Glomerular visceral epithelial cell (primary cell): ENCODE results near the gene MRPL53.
A peak's percentile ranks its signal among the peaks of the same experiment; 100 is the strongest.

Experiments used
- DNase-seq: peaks from one replicate; pipeline ENCODE4 v3.0.0-alpha.2; 2016; ENCODE audit errors: extremely low spot score

The MRPL53 gene

DNA sequence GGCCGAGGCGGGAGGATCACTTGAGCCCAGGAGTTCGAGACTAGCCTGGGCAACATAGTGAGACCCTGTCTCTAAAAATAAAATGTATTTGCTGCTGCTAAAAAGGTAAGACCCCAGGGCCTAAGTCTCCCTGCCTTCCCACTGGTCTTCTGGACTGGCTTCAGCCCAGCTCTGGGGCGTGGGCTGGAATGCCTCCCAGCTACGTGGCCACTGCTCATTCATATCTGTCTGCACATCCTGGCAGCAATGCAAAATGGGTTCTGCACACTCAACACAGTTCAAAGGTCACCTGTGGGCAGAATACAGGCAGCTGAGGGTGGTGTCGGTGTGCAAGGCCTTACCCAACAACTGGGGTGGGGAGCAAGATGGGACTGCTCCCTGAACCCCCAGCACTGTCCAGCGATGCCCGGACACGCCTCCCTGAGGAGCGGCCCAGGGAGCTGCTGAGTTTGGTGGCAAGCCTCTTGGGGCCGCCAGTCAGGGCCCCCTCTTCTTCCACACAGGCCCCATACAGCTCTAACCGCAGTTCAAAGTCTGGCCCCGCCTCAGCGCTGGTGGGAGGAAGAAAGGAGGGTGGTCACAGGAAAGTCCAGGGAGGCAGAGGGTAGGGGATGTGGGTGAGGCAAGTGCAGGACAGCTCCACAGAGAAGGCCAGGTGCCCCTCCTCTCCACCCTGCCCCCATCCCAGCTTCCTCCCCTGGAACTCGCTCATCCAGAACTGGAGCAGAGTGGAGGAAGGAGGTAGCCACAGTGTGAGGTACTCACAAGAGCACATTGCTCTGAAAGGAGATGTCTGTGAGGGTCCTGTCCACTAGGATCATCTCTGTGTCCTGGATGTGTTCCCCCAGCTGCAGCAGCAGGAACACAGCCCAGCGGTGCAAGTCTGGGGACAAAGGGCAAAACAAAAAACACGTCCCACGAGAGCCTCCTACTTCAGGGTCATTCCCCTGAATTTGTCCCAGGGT is 42.7 kb downstream of the MRPL53 start:
- peak; percentile 30 for DNase-seq

GRCh38 chr2:74428675-74429074 is 43.8 kb downstream of the MRPL53 start:
- no peak for DNase-seq

- no peak for DNase-seq
Observed at GRCh38 chr2:74427551-74427950, 44.9 kb downstream of the MRPL53 start.

GRCh38 chr2:74426181-74426758 is 46.2 kb downstream of the MRPL53 start:
- DNase-seq: no peak

GRCh38 chr2:74425523-74425922 is 47.0 kb downstream of the MRPL53 start:
- no peak for DNase-seq

- DNase-seq: no peak
Observed at GRCh38 chr2:74424995-74425406, 47.5 kb downstream of the MRPL53 start.

DNA sequence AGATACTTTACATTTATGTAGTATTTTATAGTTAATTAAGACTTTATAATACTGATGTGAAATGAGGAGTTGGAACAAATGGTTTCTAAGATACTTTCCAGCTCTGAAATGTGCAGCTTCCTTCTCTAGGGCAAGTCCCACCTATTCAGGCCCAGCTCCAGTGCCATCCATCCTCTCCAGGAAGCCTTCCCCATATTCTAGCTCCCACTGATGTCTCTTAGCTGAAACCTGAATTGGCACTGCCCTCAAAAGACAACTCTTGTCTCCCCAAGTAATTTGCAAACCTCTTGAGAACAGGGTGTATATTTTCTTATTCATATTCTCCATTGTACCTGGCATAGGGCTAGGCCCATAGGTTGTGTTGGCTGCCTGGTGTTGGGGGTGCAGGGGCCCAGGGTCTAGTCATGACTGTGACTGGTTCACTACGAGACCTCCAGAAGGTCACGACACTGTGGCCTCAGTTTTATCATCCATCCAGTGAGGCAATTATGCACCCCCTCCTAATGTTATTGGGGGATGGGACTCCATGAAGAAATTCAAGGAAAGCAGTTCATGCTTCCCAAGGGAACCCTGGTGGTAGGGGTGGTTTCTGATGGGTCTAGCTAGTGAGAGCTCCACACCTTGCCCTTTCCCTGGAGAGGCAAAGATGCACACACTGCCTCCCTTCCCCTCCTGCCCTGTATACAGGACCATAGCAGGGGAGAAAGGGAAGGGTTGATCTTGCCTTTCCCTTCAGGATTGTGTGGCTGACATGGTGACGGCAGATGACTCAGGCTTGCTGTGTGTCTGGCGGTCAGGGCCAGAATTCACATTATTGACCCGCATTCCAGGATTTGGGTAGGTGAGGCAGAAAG is 48.1 kb downstream of the MRPL53 start:
- no peak for DNase-seq

GRCh38 chr2:74423231-74424095 is 49.0 kb downstream of the MRPL53 start:
- DNase-seq: no peak
